GM19468 (cell line): Measurements from ENCODE around the gene UQCC2.

Experiments
- ATAC-seq: cut with Tn5 transposase; IDR thresholded peaks from one replicate; pipeline ENCODE4 v1.9.1; 2021; ENCODE audit warnings: mild to moderate bottlenecking, moderate library complexity, moderate number of reproducible peaks; ENCODE audit not compliant: unreplicated experiment; ENCODE audit errors: extremely low read depth

Gene UQCC2

DNA sequence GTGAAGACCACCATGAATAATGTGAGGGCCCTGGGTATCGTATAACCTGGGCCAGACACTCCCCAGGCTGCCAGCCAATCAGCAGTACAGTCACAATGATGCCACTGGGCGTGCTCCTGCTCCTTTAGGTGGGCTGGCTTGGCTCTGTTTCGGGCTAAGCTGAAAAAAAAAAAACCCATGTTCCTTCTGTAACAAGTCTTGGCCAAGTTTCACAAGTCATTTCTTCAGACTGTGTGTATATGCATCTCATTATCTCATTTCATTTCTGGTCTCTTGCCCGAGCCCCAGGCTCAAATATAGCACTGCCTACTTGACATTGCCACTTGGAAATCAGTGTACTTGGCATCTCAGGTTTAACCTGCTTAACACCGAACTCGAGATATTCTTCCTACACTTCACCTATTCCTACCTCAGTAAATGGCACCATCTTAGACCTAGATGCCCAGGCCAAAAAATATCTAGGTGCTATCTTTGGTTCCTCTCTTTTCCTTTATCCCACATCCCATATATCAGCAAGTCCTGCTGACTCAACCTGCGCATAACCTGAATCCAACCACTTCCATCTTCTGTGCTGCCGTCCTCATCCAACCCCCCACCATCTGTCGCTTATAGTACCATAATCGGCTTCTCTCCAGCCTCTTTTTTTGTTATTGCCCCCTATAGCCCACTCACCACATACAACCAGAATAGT is 1.8 kb downstream of the UQCC2 start:
- no peak for ATAC-seq

DNA sequence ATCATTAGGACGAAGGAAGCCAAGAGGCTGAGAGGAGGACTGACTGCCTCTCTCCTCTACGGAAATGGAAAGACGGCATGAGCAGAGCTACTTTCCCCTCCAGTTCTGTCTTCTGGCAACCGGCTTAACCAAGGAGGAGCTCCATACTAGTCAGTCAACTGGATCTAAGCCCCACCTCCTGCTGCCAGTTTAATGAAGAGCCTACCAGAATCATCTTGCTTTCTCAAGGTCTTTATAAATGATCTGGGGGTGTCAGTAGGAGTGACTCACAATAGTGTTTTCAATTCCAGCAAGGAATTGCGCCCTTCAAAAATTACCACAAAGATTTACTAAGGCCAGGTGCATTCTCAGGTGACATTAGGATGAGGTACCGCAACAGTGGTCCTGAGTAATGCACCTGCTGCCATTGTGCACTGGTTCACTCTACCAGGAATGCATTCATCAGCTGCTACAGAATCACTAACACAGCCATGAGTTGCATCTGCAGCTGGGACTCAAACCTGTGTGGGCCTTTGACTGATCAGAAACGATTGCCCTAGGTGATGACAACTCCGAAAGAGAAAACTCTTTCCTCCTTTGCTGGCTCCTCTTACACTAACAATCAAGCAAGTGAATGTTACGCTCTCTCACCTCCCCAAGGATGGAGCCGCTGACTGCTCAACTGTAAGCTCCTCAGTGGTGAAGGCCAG is 2.8 kb downstream of the UQCC2 start:
- ATAC-seq = no peak

DNA sequence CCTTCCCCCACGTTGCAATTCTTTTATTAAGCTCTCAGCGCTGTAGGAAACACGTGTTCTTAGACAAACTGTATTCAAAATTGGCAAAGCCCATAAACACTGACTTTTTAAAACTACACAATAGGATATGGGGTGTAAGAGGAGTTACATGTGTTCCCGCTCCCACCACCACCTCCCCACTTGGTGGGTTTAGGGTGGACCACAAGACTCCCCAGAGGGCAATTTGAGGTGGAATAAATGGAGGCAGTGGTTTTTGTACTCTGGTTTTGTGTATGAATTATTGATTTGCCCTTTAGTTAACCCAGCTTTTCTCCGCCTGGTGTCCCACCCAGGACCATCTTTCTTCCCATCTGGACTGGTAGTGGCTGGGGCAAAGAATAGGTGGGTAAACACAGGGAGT is 3.7 kb downstream of the UQCC2 start:
- ATAC-seq = no peak

DNA sequence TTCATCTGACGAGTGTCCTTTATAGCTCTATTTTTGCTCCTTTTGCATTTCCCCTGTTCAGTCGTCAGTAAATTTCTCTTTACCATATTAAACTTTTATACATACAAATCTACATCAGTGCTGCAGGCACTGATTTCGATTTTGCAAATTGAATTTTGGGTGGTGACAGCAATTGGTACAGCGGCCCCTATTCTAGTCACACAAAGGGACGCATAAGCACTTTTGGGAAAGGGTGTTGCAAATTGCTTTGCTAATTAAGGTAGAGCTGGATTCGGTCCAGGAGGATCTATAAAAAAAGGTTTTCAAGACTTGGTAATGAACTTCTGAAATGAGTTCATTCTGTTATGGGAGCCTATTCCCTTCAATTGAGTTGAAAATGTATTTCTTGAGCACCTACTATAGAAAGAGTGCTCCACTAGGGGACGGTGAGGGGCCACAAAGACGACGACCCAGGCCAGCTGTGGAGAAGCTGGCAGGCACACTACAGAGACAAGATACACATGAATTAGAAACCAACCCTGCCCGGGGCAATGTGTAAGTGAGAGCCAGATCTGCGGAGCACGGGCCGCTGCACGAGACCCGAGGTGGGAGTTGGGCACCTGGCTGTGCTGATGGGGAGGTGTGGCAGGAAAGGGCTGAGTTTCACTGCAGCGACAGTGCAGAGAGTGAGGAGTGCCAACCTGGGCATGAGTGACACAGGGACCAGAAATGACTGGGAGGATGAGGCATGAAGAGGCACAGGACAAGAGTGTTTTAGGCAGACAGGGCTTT is 5.4 kb downstream of the UQCC2 start:
- ATAC-seq = no peak

DNA sequence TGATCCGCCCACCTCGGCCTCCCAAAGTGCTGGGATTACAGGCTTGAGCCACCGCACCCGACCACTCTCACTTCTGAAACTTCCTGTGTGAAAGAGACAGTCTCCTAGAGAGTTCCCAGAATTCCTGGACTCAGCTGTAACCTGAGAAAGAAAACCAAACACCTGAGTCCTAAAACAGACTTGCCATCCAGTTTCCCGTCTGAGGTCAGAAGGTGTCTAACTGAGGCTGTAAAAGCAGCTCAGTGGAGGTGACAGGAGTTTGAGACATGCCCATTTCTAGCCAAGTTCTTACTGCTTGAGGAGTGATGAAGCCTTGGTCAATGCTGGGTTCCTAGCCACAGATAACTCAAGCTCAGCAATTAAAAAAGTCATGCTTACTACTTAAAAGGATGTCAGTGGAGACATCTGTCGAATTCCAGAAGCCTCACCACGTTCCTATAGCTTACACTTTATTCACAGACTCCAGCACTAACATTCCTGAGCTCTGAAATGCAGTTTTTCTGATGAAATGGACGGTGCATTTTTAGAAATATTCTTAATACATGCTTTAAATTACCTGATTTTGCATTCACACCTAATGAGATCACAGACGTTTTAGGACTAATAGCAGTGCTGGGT is 6.1 kb downstream of the UQCC2 start:
- no peak for ATAC-seq

DNA sequence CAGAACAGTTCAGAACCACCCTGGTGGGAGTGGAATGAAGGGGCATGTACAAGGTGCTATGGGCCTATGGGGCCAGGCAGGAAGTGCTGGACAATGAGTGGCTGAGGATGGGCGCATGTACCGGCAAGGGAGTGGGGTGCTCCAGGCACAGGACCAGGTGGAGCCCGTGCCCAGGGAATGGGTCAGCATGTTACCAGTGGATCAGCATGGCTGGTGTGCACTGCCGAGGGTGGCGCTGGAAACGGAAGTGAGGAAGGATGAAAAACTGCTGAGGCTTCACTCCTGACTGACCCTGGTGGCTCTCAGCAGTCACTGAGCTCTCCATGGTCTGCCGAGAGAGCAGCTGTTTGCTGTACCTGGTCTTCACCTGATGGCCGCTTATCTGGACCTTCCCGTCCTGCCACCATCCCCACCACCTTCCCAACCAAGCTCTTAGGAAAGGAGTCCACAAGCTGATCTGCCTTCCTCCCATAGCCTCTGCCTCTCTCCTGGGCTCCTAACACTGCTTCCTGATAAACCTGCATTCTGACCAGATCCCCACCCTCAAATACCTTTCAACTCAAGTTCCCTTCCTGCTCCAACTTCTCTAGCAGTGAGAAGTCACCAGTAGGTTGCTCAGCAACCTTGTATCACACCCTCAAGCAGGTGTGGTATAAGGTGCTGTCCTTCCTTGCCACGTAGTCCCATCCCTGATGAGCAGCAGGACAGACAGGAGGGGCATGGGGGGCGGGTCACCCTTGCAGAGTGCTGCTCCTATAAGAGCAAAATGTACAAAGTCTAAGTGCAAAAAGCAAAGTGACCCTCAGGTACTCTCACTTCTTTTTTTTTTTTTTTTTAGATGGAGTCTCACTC is 7.1 kb downstream of the UQCC2 start:
- no peak for ATAC-seq

DNA sequence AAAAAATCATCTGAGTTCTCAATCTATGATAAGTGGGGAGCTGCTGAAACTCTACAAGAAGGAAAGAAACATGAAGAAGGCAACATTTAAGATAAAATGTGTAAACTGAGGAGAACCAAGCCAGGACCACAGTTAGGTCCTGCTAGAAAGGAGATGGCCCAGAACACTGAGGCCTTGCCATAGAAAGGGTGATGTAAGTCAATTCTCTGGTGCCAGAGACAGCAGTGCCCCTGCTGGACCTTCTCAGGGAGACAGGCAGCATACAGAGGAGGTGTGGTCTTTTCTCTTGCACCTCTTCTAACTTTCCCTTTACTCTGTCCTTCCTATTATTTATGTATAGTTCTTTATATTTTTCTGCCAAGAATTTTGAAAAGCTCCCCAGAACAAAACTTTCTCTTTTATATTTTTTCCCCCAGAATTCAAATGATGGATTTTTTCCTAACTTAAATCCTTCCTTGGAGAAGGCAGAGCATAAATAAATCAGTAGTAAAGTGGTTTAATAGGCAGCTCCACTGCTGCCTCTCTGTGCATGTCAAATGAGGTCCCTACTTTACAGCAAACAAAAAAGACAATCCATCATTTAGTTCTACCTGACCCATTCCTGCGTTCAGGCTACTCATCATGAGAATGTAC is 9.0 kb downstream of the UQCC2 start:
- no peak for ATAC-seq

DNA sequence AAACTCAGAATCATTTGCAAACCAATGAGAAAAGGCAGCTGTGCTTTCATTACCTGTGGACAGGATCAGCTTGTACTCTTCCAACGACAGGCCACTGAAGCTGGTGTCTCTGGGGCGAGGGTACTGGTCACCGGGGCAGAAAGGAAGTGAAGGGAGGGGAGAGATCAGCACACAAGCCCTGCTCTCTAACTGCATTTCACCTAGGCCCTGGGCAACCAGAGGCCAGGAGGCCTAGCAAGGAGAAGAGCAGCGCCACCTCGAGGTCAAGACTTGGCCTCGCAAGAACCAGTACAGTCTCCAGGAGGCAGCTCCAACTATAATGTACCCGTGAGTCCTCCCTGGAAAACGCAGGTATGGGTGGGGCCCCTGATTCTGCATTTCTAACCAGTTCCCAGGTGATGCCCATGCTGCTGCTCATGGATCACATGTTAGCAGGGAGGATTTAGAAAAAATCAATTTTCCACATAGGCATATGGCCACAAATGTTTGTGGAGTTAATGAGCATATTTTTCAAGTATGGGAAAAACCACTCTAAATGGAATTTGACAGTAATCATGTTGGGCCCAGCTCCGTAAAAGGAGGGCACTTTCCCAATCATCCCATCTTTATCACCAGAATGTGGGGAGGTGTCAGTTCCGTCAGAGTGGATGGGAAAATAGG is 11.0 kb downstream of the UQCC2 start:
- ATAC-seq = no peak

DNA sequence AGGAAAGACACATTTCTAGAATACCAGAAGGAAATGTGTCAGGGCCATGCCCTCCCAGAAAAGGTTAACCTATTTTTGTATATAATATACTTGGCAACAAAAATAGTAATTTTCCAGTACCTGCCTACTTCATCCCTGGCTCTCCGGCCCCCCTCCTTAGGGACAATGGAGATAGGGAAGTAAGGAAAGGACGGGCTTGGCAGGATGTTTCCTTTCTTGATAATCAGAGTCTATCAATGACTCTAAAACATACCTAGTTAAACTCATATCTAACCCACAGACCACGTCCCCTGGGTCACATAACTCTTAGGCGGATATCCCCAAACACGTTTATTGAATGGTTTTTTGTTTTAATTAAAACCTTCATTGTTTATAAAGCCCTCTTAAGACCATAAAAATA is 11.8 kb downstream of the UQCC2 start:
- ATAC-seq = no peak

DNA sequence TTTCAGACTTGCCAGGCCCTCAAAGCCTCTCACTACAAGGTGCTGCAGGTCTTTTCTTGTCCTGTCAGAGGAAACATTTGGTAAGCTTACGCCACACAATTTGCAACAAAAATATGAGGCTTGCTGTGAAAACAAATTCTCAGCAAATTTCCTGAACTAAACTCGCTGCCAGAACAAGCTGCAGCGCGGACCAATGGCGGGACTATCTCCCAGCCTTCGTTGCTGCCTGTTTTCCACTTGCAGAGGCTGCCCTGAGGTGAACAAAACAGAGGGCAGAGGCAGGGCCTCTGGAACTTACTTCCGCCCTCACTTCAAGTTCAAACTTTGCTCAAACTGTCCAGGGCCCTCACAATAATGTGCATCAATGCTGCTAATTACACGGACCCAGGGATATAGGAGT is 12.4 kb downstream of the UQCC2 start:
- ATAC-seq = no peak

DNA sequence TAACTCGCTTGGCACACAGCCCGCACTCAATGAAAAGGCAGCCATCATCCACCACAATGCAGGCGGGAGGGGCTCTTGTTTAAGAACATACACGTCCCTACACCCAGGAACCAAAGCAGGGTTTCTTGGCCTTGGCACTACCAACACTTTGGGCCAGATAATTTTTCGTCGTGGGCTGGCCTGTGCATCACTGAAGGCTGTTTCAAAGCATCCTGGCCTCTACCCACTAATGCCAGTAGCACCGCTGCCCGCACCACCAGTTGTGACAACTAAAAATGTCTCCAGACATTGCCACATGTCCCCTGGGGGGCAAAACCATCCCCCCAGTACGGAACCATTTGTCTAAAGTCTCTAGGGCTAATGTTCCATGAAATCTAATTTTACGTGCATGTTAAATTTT is 13.0 kb downstream of the UQCC2 start:
- ATAC-seq = no peak

DNA sequence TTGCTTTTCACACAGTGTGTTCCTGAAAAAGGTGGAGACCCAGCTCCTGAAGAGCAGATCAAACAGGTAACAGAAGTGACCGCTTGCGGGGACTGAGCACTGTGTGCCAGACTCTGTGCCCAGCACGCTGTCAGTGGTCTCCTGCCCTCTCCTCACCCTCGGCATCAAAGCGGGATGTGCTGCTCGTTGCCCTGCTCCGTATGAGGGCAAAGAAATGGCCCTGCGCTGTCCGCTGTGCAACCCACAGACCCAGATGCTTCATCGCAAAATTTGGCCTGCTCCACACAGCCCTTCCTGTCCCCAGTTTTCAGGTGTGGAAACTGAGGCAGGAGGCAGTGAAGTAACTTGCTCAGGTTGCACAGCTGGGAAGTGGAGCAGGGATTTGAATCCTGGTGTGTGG is 13.7 kb downstream of the UQCC2 start:
- ATAC-seq = no peak

DNA sequence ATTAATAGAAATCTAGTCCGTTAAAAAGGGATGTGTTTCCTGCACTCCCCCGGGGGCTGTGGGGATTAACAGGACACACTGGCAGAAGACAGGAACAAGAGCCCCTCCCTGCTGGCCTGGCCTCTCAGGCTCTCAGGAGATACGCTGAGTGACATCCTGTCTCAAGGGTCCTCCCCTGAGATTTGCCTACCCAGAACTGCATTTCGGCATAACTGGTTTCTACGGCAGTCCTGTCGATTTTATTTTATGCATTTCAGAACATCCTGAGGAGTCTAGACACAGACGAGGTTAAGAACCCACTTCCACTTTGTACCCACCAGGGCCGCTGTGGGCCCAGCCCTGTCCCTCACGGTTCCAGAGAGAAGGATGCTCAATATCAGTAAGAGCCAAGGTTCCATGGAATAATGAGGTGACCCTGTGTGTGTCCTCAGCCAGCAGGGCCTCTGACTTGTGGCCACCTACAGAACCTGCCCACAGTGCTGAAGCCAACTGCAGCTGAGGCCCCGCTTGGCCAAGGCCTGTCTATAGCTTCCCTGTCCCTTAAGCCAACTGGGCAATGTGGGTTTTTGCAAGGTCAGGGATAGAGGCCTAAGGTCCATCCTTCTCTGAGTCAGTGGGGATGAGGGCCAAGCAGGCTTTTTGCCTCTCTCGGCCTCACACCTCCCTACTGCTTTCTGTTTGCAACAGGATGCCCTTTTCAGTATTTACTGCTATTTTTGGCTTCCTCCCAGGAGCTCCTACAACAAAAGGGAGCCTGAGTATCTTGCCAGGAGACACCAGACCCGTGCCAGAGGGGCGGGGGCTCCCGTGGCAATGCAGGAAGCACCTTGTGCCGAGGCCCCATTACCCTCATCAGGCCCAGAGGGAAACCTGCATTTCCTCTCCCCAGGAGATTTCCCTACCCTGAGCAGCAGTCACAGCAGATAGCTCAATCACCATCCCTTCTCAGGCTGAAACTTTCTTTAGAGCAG is 14.7 kb downstream of the UQCC2 start:
- ATAC-seq = no peak

DNA sequence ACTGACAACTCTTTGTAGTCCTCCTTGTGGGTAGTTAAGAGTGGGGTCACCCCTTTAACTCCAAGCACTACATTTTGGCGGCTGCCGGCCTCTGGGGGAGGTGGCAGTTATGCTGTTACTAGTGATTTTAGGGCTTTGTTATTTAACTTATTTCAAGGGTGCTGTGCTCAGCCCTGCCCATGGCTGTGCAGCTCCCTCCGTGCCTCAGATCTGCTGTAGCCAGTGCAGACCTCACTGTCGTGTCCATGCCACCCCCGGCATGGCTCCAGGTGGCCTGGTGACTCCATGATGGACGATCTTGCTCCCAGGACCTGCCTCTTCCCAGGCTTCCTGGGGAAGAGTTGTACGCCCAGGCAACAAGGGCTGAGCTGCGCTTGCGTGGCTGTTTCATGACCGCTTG is 15.4 kb downstream of the UQCC2 start:
- ATAC-seq = no peak

DNA sequence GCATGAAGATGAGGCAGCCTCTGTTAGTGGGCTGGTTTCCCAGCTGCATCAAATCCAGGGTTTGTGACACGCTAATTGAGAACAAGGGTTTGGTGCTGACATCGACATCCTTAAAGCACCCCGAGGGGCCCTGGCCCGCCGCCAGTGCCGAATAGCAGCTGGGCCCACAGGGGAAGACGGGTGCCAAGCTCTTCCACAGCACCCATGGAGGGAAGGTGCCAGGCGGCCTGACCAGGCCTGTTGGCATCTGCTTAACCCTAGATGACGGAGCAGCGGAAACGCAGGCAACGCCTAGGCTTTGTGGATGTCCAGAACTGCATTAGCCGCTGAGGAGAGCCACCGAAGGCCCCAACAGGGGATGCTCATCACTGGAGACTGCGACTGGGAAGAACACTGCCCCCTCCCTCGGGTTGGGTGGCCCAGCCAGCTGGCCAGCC is 16.0 kb downstream of the UQCC2 start:
- ATAC-seq = no peak

DNA sequence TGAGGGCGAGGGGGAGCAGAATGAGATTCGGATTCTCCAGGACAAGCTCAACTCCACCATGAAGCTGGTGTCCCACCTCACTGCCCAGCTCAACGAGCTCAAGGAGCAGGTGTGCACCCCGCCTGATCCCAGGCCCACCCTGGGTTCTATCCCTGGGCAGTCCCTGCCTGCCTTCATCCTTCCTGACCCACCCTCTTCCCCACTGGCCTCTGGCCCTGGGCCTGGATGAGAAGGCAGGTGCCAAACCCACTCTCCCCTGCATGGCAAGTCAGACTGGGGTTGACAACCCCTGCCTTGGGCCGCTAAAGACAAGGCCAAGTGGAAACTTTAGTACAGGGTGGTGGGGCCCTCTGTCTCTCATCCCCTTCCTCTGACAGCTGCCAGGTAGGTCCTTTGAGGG is 16.5 kb downstream of the UQCC2 start:
- ATAC-seq = no peak

DNA sequence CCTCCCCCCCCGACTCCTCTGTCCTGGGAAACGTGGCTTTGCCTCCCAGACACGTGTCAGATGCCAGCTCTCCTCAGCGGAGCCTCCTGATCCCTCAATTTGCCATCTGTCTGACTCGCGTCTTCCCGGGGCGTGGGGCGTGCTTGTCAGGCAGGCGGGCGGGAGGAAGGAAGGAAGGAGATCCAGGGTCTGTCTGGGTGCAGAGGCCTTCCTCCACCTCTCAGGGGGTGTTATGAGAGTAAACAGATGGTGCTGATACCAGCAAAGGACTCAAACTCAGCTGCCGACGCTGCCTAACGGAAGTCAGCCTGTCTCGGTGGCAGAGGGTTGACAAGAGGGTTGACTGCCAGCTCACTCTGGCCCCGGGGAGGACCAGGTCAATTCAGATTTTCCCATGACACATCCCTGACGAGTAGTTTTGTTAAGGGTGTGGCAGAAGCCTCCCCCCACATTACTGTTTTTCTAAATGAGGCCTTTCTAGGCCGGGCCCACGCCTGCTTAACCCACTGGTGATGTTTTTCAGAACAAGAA is 17.0 kb downstream of the UQCC2 start:
- ATAC-seq = no peak
